Tibial nerve (tissue), 4 donors: Measurements from ENCODE around the gene KDM8. TPM values are rescaled to one million over a fixed set of nuclear protein-coding genes. Genes with fewer than 3 reads are reported as not detected.

Experiments
- DNase-seq, 2 donors: peaks; one replicate each; pipeline ENCODE4 v3.0.0-alpha.2; 2019; ENCODE audit warnings: low spot score in 2 of 2
- H3K27ac ChIP-seq, 4 donors: fragments of 200-600 bp; sonication (generic) in 3 of 4; one replicate each; pipeline ENCODE4 v1.5.1; 2017 to 2019; ENCODE audit warnings: mild to moderate bottlenecking in 1 of 4
- H3K27me3 ChIP-seq, 2 donors: fragments of 200-600 bp; sonication (generic) in 1 of 2; one replicate each; pipeline versions ENCODE4 v1.5.1 to v1.6.0; 2017 to 2019
- H3K36me3 ChIP-seq, 3 donors: fragments of 200-600 bp; sonication (generic); one replicate each; pipeline ENCODE4 v1.5.1; 2018 to 2019
- H3K4me1 ChIP-seq, 4 donors: fragments of 200-600 bp; sonication (generic) in 3 of 4; one replicate each; pipeline ENCODE4 v1.5.1; 2017 to 2019
- H3K4me3 ChIP-seq, 4 donors: fragments of 200-600 bp; sonication (generic) in 3 of 4; one replicate each; pipeline ENCODE4 v1.5.1; 2017 to 2019; ENCODE audit warnings: mild to moderate bottlenecking in 1 of 4, moderate library complexity in 1 of 4
- H3K9me3 ChIP-seq, 4 donors: fragments of 200-600 bp; sonication (generic) in 3 of 4; one replicate each; pipeline ENCODE4 v1.5.1; 2017 to 2019
- CTCF ChIP-seq, 5 experiments: fragments of 200-600 bp in 3 of 5; fragments of 450-650 bp in 2 of 5; sonication (generic) in 3 of 5; IDR thresholded peaks; one replicate each; pipeline ENCODE4 v1.5.1; 2016 to 2019; ENCODE audit warnings: antibody characterized with exemption in 5 of 5, mild to moderate bottlenecking in 3 of 5, moderate library complexity in 2 of 5
- EP300 ChIP-seq, 2 donors: sonication (generic); formaldehyde crosslinking; IDR thresholded peaks; one replicate each; pipeline ENCODE4 v1.6.1; 2017; ENCODE audit warnings: antibody characterized with exemption in 2 of 2, mild to moderate bottlenecking in 1 of 2
- POLR2A ChIP-seq, 2 donors: fragments of 450-650 bp; IDR thresholded peaks; one replicate each; pipeline ENCODE4 v1.6.1; 2017; ENCODE audit warnings: antibody characterized with exemption in 2 of 2, mild to moderate bottlenecking in 2 of 2, moderate library complexity in 2 of 2
- WGBS, 2 donors: methylation state at CpG; one replicate each; pipeline ENCODE4 v1.1.5; 2018; 5-methylcytosine and 5-hydroxymethylcytosine counted together
- total RNA-seq, 4 donors: library from RNA; depleted of rRNA; stranded (reverse); fragments of >200 nt; gene quantifications; one replicate each; pipeline ENCODE4 v1.1.0, GENCODE V29; 2016

KDM8 gene
- 1 to 10 TPM; 2.3 to 7.6 (median 4.8) TPM for total RNA-seq

GRCh38 chr16:27203507-27204311 lies at the start of gene KDM8:
Gene KDM8, plus strand, starts transcription at chr16:27203526. Its CDS starts 6,598 bp downstream, at chr16:27210124.
- peak; percentile 94 to 96 for DNase-seq
- H3K27ac ChIP-seq: peak within 1 kb of the TSS; percentile 91 to 99 (median 98)
- WGBS, 2 donors: 0 to 1% methylated on average over 62 to 64 of the region's 70 CpGs
- TF ChIP-seq POLR2A (IDR thresholded peaks at IDR 0.05): peak in 1 of 2 donors; percentile 72
- peak in 1 of 5 experiments; percentile 26 for TF ChIP-seq CTCF (IDR thresholded peaks at IDR 0.05)
- TF ChIP-seq EP300 (IDR thresholded peaks at IDR 0.05): peak; percentile 79 to 91
- H3K4me1 ChIP-seq: peaks cover 0 to 14% (median 6%) of the 10 kb centered on the region in 4 donors
- H3K9me3 ChIP-seq: no peaks in the 10 kb centered on the region
- no peaks in the 10 kb centered on the region for H3K27me3 ChIP-seq
- H3K36me3 ChIP-seq: no peaks in the 10 kb centered on the region
- peak within 1 kb of the TSS; percentile 63 to 87 (median 74) for H3K4me3 ChIP-seq

DNA sequence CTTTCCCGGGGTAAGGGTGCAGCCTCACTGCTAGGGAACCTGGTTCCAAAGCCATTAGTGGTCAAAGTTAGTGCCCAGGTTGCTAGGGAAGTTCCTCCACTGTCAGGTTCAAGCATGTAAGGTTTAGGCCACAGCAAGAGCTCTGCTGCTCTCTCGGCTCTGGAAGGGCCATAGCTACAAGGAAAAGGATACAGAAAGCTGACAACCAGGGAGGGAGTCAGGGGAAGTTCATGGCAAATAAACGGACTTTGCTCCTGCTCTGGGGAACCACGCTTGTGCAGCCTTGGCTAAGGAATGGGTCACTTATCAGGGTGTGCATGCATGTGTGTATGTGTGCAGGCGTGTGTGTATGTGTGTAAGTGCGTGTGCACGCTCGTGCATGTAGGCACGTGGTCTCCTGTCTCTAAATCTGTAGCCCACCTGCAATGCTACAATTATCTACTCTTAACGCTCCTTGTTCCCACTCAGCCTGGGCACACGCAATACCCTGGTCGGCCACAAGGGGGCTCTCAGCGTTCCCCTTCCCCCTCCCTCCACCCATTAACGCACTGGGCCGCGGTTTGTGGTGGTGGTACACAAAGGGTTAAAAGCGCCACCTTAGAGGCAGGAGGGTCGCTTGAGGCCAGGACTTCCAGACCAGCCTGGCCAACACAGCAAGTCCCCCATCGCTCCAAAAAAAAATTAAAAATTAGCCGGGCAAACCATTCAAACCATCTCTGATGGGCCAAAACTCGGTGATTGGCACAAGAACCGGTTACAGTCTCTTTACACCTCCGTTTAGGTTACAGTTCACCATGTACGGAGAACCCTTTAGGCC lies 48.4 kb upstream of the KDM8 start:
- Histone ChIP-seq H3K9me3 (peaks cover 0 to 3% (median 0%) of the 10 kb centered on the region in 4 donors), H3K27ac (peak overlapping the region in 1 of 4 donors; percentile 17), H3K27me3 (no peaks in the 10 kb centered on the region), H3K36me3 (no peaks in the 10 kb centered on the region), H3K4me1 (peaks cover 0 to 8% (median 0%) of the 10 kb centered on the region in 4 donors), H3K4me3 (no peak overlapping the region)
- 20 to 21% methylated on average over 24 of the region's 24 CpGs for WGBS, 2 donors
- TF ChIP-seq CTCF (IDR thresholded peaks at IDR 0.05): peak; percentile 85 to 96 (median 91)
- TF ChIP-seq EP300 (IDR thresholded peaks at IDR 0.05): no peak
- TF ChIP-seq POLR2A (IDR thresholded peaks at IDR 0.05): no peak
- peak; percentile 25 to 57 for DNase-seq

DNA sequence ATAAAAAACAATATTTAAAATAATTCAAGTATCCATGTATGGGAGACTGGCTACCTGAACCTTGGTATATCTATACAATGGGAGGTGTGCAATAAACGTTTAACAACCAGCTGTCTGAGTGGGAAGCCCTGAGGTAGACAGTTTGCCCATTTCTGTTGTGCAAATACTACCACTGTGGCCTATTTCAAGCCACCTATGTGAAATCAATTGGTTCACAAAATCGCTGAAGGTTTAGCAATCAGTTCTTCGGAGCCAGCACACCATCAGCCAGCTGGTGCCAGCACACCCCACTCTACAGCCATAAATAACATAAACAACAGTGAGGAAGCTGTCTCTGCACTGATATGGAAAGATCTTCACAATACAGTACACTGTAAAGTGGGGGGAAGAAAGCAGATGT lies 46.7 kb upstream of the KDM8 start:
- TF ChIP-seq POLR2A (IDR thresholded peaks at IDR 0.05): no peak
- no peak for TF ChIP-seq EP300 (IDR thresholded peaks at IDR 0.05)
- TF ChIP-seq CTCF (IDR thresholded peaks at IDR 0.05): no peak
- no peak for DNase-seq
- H3K27me3 ChIP-seq: no peaks in the 10 kb centered on the region
- H3K9me3 ChIP-seq: peaks cover 0 to 3% (median 0%) of the 10 kb centered on the region in 4 donors
- H3K4me3 ChIP-seq: no peak overlapping the region
- peaks cover 0 to 8% (median 0%) of the 10 kb centered on the region in 4 donors for H3K4me1 ChIP-seq
- no peaks in the 10 kb centered on the region for H3K36me3 ChIP-seq
- WGBS, 2 donors: 34 to 50% methylated on average over 3 of the region's 3 CpGs
- H3K27ac ChIP-seq: no peak overlapping the region

DNA sequence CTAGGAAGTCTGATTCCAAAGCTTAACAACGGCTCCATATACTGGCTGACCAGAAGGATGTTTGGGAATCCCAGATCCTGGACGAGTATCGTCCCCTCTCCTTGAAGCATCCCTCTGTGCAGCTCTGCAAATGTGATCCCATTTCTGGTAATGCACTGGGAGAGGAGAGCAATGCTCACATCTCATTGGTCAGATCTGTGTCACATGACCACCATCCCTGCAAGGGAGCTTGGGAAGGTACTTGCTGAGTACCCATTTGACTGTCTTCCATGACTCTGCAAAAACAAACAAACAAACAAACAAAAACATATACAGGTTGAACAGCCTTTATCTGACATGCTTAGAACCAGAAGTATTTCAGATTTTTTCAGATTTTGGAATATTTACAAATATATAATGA lies 41.9 kb upstream of the KDM8 start:
- WGBS, 2 donors: 70 to 86% methylated on average over 3 of the region's 3 CpGs
- Histone ChIP-seq H3K4me3 (no peak overlapping the region), H3K36me3 (no peaks in the 10 kb centered on the region), H3K27me3 (no peaks in the 10 kb centered on the region), H3K4me1 (peaks cover 0 to 5% (median 0%) of the 10 kb centered on the region in 4 donors), H3K9me3 (peaks cover 0 to 30% (median 2%) of the 10 kb centered on the region in 4 donors), H3K27ac (no peak overlapping the region)
- no peak for DNase-seq
- TF ChIP-seq POLR2A (IDR thresholded peaks at IDR 0.05): no peak

DNA sequence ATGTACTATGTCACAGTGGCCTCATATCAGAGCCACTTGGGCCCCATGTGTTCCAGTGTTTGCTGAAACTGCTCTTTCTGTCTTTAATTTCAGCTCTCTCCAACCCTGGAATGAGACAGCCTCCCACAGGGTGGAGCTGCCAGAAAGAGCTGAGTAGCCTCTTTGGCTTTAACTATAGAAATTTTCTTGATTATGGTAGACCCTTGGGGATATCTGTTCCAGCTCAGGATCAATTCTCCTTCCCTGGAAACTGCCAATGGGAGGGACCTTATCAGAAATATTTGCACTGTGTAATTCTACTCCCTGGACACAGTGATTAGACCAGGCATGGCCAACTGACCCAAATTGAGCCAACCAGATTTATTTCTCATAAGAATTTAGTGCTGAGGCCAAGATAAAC lies 39.0 kb upstream of the KDM8 start:
- Histone ChIP-seq H3K4me1 (peaks cover 0 to 5% (median 0%) of the 10 kb centered on the region in 4 donors), H3K27ac (no peak overlapping the region), H3K27me3 (no peaks in the 10 kb centered on the region), H3K4me3 (no peak overlapping the region), H3K9me3 (peaks cover 0 to 27% (median 2%) of the 10 kb centered on the region in 4 donors), H3K36me3 (no peaks in the 10 kb centered on the region)
- DNase-seq: no peak
- TF ChIP-seq EP300 (IDR thresholded peaks at IDR 0.05): no peak
- no peak for TF ChIP-seq POLR2A (IDR thresholded peaks at IDR 0.05)
- no peak for TF ChIP-seq CTCF (IDR thresholded peaks at IDR 0.05)
